A673 (cell line): ENCODE results near the gene MACROH2A1.

Experiments used
- EZH2 ChIP-seq: fragments of 200-600 bp; sonication (generic); IDR thresholded peaks from 2 replicates; pipeline ENCODE4 v1.6.1; 2017; ENCODE audit warnings: borderline replicate concordance, low read depth, mild to moderate bottlenecking, mixed read lengths, antibody characterized with exemption, low read length; ENCODE audit not compliant: poor library complexity, severe bottlenecking
- TF ChIP-seq, protein P1 (sequence below): fragments of 300-800, 200-600 bp; sonication (generic); conservative IDR thresholded peaks from 2 replicates; pipeline ENCODE4 v1.5.1; 2017; ENCODE audit warnings: low read depth, mild to moderate bottlenecking, antibody characterized with exemption, low read length, moderate library complexity, mixed read lengths

DNA sequence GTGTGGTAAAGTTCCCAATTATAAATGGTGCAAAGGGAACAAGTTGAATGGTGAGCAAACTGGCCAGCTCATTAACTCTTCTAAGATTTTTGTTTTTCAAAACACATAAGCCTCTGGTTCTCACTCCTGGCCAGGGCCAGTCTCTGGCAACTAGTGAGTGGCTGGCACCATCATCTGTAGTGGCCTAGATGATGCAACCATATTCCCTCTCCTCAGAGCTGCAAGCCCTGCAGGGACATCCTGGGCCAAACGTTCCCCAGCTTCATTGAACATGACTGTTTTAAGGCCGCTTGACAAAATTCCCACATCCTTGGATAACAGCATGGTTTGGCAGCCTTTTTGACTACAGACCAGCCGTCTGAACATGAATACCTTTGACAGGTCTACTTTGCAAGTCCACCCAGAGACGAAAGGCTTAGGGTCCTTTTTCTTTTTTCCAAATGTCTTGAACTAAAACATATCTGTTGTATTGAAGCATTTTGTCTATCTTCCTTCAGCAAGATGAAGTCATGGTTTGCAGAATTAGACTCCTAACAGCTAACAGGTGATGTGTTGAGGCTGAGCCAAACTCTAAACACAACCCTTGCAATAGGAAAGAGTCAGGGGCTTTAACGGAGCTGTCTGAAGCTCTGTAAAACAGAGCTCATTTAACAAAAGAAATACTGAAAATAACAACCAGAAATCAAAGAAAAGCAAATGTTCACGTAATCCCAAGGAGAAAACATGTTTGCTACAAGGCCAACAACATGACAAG is 23.8 kb downstream of the MACROH2A1 start:
- no peak for TF ChIP-seq EZH2
- TF ChIP-seq, protein P1, sequence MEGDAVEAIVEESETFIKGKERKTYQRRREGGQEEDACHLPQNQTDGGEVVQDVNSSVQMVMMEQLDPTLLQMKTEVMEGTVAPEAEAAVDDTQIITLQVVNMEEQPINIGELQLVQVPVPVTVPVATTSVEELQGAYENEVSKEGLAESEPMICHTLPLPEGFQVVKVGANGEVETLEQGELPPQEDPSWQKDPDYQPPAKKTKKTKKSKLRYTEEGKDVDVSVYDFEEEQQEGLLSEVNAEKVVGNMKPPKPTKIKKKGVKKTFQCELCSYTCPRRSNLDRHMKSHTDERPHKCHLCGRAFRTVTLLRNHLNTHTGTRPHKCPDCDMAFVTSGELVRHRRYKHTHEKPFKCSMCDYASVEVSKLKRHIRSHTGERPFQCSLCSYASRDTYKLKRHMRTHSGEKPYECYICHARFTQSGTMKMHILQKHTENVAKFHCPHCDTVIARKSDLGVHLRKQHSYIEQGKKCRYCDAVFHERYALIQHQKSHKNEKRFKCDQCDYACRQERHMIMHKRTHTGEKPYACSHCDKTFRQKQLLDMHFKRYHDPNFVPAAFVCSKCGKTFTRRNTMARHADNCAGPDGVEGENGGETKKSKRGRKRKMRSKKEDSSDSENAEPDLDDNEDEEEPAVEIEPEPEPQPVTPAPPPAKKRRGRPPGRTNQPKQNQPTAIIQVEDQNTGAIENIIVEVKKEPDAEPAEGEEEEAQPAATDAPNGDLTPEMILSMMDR, result no peak
